ENCODE measurements around the gene CORO1A.
A peak's percentile ranks its signal among the peaks of the same experiment; 100 is the strongest.

GRCh38 chr16:30187556-30187865 is 4.1 kb downstream of the CORO1A start:
- TF ChIP-seq, protein P1, sequence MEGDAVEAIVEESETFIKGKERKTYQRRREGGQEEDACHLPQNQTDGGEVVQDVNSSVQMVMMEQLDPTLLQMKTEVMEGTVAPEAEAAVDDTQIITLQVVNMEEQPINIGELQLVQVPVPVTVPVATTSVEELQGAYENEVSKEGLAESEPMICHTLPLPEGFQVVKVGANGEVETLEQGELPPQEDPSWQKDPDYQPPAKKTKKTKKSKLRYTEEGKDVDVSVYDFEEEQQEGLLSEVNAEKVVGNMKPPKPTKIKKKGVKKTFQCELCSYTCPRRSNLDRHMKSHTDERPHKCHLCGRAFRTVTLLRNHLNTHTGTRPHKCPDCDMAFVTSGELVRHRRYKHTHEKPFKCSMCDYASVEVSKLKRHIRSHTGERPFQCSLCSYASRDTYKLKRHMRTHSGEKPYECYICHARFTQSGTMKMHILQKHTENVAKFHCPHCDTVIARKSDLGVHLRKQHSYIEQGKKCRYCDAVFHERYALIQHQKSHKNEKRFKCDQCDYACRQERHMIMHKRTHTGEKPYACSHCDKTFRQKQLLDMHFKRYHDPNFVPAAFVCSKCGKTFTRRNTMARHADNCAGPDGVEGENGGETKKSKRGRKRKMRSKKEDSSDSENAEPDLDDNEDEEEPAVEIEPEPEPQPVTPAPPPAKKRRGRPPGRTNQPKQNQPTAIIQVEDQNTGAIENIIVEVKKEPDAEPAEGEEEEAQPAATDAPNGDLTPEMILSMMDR (IDR thresholded peaks at IDR 0.05), result peak in 1 of 12 donors; percentile 2
- no peak for TF ChIP-seq POLR2A (IDR thresholded peaks at IDR 0.05)
